GM23338 (cell line): Measurements from ENCODE around the gene DDX43. TPM values are rescaled to one million over a fixed set of nuclear protein-coding genes. Genes with fewer than 3 reads are reported as not detected.
A peak's percentile ranks its signal among the peaks of the same experiment; 100 is the strongest.

Experiments
- ATAC-seq: fragments of 200-7000 bp; cut with Tn5 transposase; 3 replicates; pipeline ENCODE4 v1.9.1; 2020
- DNase-seq: peaks from one replicate; pipeline ENCODE4 v3.0.0-alpha.2; 2015; ENCODE audit warnings: low spot score
- H2AFZ ChIP-seq: fragments of 200-600 bp; sonication (generic); 2 replicates; pipeline ENCODE4 v1.8.0; 2016; ENCODE audit warnings: antibody characterized with exemption, mild to moderate bottlenecking, moderate library complexity
- H3F3A ChIP-seq: fragments of 200-600 bp; sonication (generic); replicated peaks from 2 replicates; pipeline ENCODE4 v1.8.0; 2017; ENCODE audit warnings: antibody characterized with exemption, mixed run types, low read depth
- H3K27ac ChIP-seq: fragments of 200-600 bp; sonication (generic); 2 replicates; pipeline ENCODE4 v1.6.1; 2016; ENCODE audit warnings: low read depth
- H3K27me3 ChIP-seq: fragments of 200-600 bp; sonication (generic); 2 replicates; pipeline ENCODE4 v1.8.0; 2016; ENCODE audit warnings: mild to moderate bottlenecking, mixed run types, moderate library complexity; ENCODE audit not compliant: insufficient read depth
- H3K36me3 ChIP-seq: fragments of 200-600 bp; sonication (generic); 2 replicates; pipeline ENCODE4 v1.8.0; 2016; ENCODE audit warnings: mild to moderate bottlenecking; ENCODE audit not compliant: insufficient read depth
- H3K4me1 ChIP-seq: fragments of 200-600 bp; sonication (generic); 2 replicates; pipeline ENCODE4 v1.8.0; 2016; ENCODE audit warnings: mild to moderate bottlenecking, moderate library complexity; ENCODE audit not compliant: insufficient read depth
- H3K4me2 ChIP-seq: fragments of 200-600 bp; sonication (generic); 2 replicates; pipeline ENCODE4 v1.7.1; 2017; ENCODE audit warnings: mixed run types
- H3K4me3 ChIP-seq: fragments of 200-600 bp; sonication (generic); 2 replicates; pipeline ENCODE4 v1.6.1; 2016; ENCODE audit warnings: mixed run types
- H3K79me2 ChIP-seq: fragments of 200-600 bp; sonication (generic); replicated peaks from 2 replicates; pipeline ENCODE4 v1.8.0; 2017; ENCODE audit warnings: mild to moderate bottlenecking; ENCODE audit not compliant: insufficient read depth
- H3K9me2 ChIP-seq: fragments of 200-600 bp; sonication (generic); 2 replicates; pipeline ENCODE4 v1.8.0; 2017; ENCODE audit not compliant: insufficient read depth
- H4K20me1 ChIP-seq: fragments of 200-600 bp; sonication (generic); replicated peaks from 2 replicates; pipeline ENCODE4 v1.8.0; 2017; ENCODE audit warnings: mild to moderate bottlenecking; ENCODE audit not compliant: insufficient read depth
- H3K27ac Mint-ChIP-seq: 2 replicates; pipeline ENCODE4 v1.8.0; 2020; ENCODE audit warnings: inconsistent platforms, mild to moderate bottlenecking, moderate library complexity, mixed read lengths
- H3K27me3 Mint-ChIP-seq: 3 replicates; pipeline ENCODE4 v1.8.0; 2022; ENCODE audit warnings: low read depth, mild to moderate bottlenecking, moderate library complexity, mixed read lengths, inconsistent platforms; ENCODE audit not compliant: insufficient read depth, poor library complexity
- H3K36me3 Mint-ChIP-seq: 3 replicates; pipeline ENCODE4 v1.8.0; 2021; ENCODE audit warnings: low read depth, mild to moderate bottlenecking, inconsistent platforms, moderate library complexity, mixed read lengths
- H3K4me1 Mint-ChIP-seq: 3 replicates; pipeline ENCODE4 v1.8.0; 2020; ENCODE audit warnings: mild to moderate bottlenecking, inconsistent platforms, mixed read lengths
- H3K4me3 Mint-ChIP-seq: 3 replicates; pipeline ENCODE4 v1.8.0; 2021; ENCODE audit warnings: moderate library complexity, mild to moderate bottlenecking, inconsistent platforms, mixed read lengths
- H3K9me3 Mint-ChIP-seq: 3 replicates; pipeline ENCODE4 v1.8.0; 2020; ENCODE audit warnings: moderate library complexity, mild to moderate bottlenecking, inconsistent platforms, mixed read lengths
- CREB1 ChIP-seq: fragments of 250-450 bp; sonication (Bioruptor Pico); IDR thresholded peaks from 2 replicates; pipeline ENCODE4 v1.5.0; 2020; ENCODE audit warnings: low read depth, mild to moderate bottlenecking, moderate library complexity
- EZH2 ChIP-seq: fragments of 200-600 bp; sonication (generic); IDR thresholded peaks from one replicate; pipeline ENCODE4 v1.8.0; 2017; ENCODE audit warnings: antibody characterized with exemption, mild to moderate bottlenecking, low read depth; ENCODE audit not compliant: unreplicated experiment
- EZH2phosphoT487 ChIP-seq: fragments of 200-600 bp; sonication (generic); IDR thresholded peaks from one replicate; pipeline ENCODE4 v1.8.1; 2018; ENCODE audit warnings: antibody characterized with exemption; ENCODE audit not compliant: unreplicated experiment
- NANOG ChIP-seq: IDR thresholded peaks from 2 replicates; pipeline ENCODE4 v1.6.1; 2016; ENCODE audit warnings: antibody characterized with exemption, borderline replicate concordance
- POLR2AphosphoS5 ChIP-seq: IDR thresholded peaks from 2 replicates; pipeline ENCODE4 v1.6.1; 2016; ENCODE audit warnings: antibody characterized with exemption, low read depth
- STAT1 ChIP-seq: IDR thresholded peaks from one replicate; pipeline ENCODE4 v1.6.1; 2016; ENCODE audit warnings: antibody characterized with exemption; ENCODE audit not compliant: unreplicated experiment
- ZNF114 ChIP-seq: fragments of 250-450 bp; sonication (Bioruptor Pico); IDR thresholded peaks from 2 replicates; pipeline ENCODE4 v1.5.0; 2020; ENCODE audit warnings: mild to moderate bottlenecking, moderate library complexity
- ZNF331 ChIP-seq: fragments of 250-450 bp; sonication (Bioruptor Pico); IDR thresholded peaks from 2 replicates; pipeline ENCODE4 v1.5.0; 2020; ENCODE audit warnings: low read depth, mild to moderate bottlenecking, moderate library complexity
- polyA plus RNA-seq: library from polyadenylated mRNA; unstranded; fragments of >200 nt; fragmentation: Nextera tagmentation; extraction: Ambion mirVana; gene quantifications from 2 replicates; pipeline ENCODE4 v1.2.1, GENCODE V29; 2016
- total RNA-seq: library from RNA; depleted of rRNA; stranded (reverse); fragments of >200 nt; shearing (Covaris generic); gene quantifications from 2 replicates; pipeline ENCODE4 v1.2.3, GENCODE V29; 2014
- TF ChIP-seq, protein P1 (sequence below): IDR thresholded peaks from one replicate; pipeline ENCODE4 v1.6.1; 2018; ENCODE audit warnings: antibody characterized with exemption; ENCODE audit not compliant: unreplicated experiment
- TF ChIP-seq, protein P2 (sequence below), 2 experiments: fragments of 200-600 bp in 1 of 2; sonication (generic) in 1 of 2; conservative IDR thresholded peaks; 2 replicates each; pipeline versions ENCODE4 v1.5.1 to v1.6.1; 2016 to 2017; ENCODE audit warnings: antibody characterized with exemption in 2 of 2, low read depth in 2 of 2, mild to moderate bottlenecking in 2 of 2, moderate library complexity in 1 of 2
- TF ChIP-seq, protein P3 (sequence below): IDR thresholded peaks from 2 replicates; pipeline ENCODE4 v1.6.1; 2016; ENCODE audit warnings: antibody characterized with exemption

DDX43 gene
- total and polyA plus RNA-seq, 2 experiments from 2014 or later = 0.49 to 0.60 TPM

DNA sequence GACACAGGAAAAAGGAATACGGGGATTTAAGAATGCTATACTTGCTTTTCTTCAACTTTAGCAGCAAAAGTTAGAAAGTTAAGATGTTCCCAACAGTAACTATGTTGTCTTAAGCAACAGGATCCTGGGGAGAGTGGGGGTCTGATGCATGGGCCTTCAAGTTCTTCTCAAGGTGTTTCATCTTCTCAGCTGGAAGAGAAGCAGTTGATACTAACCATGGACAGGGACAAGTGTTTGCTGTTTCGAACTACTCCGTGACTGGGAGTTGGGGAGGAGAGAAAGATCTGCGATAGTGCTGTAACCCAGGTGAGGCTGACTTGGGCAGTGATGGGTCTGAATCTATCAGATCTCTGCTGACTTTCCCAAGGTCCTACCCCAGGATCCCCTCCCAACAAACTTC is 26.0 kb upstream of the DDX43 start (continued):
- TF ChIP-seq, protein P1, sequence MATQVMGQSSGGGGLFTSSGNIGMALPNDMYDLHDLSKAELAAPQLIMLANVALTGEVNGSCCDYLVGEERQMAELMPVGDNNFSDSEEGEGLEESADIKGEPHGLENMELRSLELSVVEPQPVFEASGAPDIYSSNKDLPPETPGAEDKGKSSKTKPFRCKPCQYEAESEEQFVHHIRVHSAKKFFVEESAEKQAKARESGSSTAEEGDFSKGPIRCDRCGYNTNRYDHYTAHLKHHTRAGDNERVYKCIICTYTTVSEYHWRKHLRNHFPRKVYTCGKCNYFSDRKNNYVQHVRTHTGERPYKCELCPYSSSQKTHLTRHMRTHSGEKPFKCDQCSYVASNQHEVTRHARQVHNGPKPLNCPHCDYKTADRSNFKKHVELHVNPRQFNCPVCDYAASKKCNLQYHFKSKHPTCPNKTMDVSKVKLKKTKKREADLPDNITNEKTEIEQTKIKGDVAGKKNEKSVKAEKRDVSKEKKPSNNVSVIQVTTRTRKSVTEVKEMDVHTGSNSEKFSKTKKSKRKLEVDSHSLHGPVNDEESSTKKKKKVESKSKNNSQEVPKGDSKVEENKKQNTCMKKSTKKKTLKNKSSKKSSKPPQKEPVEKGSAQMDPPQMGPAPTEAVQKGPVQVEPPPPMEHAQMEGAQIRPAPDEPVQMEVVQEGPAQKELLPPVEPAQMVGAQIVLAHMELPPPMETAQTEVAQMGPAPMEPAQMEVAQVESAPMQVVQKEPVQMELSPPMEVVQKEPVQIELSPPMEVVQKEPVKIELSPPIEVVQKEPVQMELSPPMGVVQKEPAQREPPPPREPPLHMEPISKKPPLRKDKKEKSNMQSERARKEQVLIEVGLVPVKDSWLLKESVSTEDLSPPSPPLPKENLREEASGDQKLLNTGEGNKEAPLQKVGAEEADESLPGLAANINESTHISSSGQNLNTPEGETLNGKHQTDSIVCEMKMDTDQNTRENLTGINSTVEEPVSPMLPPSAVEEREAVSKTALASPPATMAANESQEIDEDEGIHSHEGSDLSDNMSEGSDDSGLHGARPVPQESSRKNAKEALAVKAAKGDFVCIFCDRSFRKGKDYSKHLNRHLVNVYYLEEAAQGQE = no peak
- TF ChIP-seq POLR2AphosphoS5 (no peak), EZH2 (no peak), CREB1 (no peak), ZNF331 (CRISPR knock-in tag) (no peak), NANOG (no peak), EZH2phosphoT487 (no peak), ZNF114 (CRISPR knock-in tag) (no peak)
- TF ChIP-seq, protein P2, sequence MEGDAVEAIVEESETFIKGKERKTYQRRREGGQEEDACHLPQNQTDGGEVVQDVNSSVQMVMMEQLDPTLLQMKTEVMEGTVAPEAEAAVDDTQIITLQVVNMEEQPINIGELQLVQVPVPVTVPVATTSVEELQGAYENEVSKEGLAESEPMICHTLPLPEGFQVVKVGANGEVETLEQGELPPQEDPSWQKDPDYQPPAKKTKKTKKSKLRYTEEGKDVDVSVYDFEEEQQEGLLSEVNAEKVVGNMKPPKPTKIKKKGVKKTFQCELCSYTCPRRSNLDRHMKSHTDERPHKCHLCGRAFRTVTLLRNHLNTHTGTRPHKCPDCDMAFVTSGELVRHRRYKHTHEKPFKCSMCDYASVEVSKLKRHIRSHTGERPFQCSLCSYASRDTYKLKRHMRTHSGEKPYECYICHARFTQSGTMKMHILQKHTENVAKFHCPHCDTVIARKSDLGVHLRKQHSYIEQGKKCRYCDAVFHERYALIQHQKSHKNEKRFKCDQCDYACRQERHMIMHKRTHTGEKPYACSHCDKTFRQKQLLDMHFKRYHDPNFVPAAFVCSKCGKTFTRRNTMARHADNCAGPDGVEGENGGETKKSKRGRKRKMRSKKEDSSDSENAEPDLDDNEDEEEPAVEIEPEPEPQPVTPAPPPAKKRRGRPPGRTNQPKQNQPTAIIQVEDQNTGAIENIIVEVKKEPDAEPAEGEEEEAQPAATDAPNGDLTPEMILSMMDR (conservative IDR thresholded peaks at IDR 0.05; ENCODE audit: low read depth in 2 of 2) = no peak
- TF ChIP-seq, protein P3, sequence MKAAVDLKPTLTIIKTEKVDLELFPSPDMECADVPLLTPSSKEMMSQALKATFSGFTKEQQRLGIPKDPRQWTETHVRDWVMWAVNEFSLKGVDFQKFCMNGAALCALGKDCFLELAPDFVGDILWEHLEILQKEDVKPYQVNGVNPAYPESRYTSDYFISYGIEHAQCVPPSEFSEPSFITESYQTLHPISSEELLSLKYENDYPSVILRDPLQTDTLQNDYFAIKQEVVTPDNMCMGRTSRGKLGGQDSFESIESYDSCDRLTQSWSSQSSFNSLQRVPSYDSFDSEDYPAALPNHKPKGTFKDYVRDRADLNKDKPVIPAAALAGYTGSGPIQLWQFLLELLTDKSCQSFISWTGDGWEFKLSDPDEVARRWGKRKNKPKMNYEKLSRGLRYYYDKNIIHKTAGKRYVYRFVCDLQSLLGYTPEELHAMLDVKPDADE = no peak

DNA sequence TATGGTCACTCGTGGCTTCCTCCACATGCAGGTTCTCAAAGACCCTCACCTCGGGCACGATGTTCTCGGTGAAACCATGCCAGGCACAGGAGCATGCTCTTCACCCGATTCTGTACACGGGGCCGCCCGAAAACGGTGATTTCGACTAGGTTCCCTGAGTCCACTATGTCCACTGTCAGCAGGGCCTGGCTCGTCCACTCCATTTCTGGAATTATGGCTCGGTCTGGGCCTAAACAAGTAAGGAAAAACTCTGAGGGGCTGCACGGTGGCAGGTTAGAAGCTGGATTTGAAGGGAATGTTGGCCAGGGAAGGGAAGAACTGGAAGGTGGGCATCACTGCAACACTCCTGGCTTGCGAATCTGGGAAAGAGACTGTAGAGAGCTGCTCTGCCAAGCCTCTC is 25.5 kb upstream of the DDX43 start:
- Histone ChIP-seq H3F3A (no peaks in the 10 kb centered on the region), H3K4me1 (peaks cover 11% of the 10 kb centered on the region; the same call in 1 of the 2 replicates), H3K4me3 (no peak overlapping the region), H3K36me3 (no peaks in the 10 kb centered on the region), H3K79me2 (no peaks in the 10 kb centered on the region), H4K20me1 (no peaks in the 10 kb centered on the region), H3K27ac (no peak overlapping the region), H2AFZ (0 out of 2 replicates have a peak overlapping the region, but pooled peaks have one; percentile 16), H3K9me2 (no peaks in the 10 kb centered on the region), H3K4me2 (no peak overlapping the region), H3K27me3 (no peaks in the 10 kb centered on the region)
- peaks cover 2% of the 10 kb centered on the region for H3K27me3 Mint-ChIP-seq
- peaks cover 8% of the 10 kb centered on the region for H3K4me1 Mint-ChIP-seq
- no peak overlapping the region for H3K4me3 Mint-ChIP-seq
- peaks cover 10% of the 10 kb centered on the region; the same call in 2 of the 3 replicates for H3K9me3 Mint-ChIP-seq
- no peak overlapping the region for H3K27ac Mint-ChIP-seq
- DNase-seq (no peak), ATAC-seq (no peak)
- no peaks in the 10 kb centered on the region for H3K36me3 Mint-ChIP-seq
- no peak for TF ChIP-seq CREB1
- no peak for TF ChIP-seq ZNF114 (CRISPR knock-in tag)
- TF ChIP-seq EZH2 = no peak
- TF ChIP-seq ZNF331 (CRISPR knock-in tag) = no peak
- TF ChIP-seq STAT1 = no peak
- TF ChIP-seq, protein P1 = no peak
- TF ChIP-seq NANOG = no peak
- TF ChIP-seq, protein P3 = no peak
- TF ChIP-seq, protein P2 (conservative IDR thresholded peaks at IDR 0.05; ENCODE audit: low read depth in 2 of 2) = no peak
